HCT116 (cell line): ENCODE data around the gene ANGPTL4. TPM values are rescaled to one million over a fixed set of nuclear protein-coding genes. Genes with fewer than 3 reads are reported as not detected.
"Not testable (repeated sequence)": the region's sequence is repeated elsewhere in the genome, so short reads cannot be mapped to it uniquely, and the experiment has no call there.

Experiments used
- ATAC-seq: fragments of 200-7000 bp; cut with Tn5 transposase; 2 replicates; pipeline ENCODE4 v1.9.1; 2020; ENCODE audit warnings: mild to moderate bottlenecking, moderate library complexity
- BruUV-seq: library from RNA; stranded (reverse); fragments of 400-500 nt; replicated peaks from 2 replicates; lab custom pipeline; 2021; lab: Mats Ljungman, UMichigan
- CTCF ChIA-PET: fragments of 300-600 bp; sonication (Branson Sonifier 250); formaldehyde crosslinking; loops from one replicate; lab custom pipeline; 2021; ENCODE audit warnings: antibody characterized with exemption; lab: Charles Lee
- POLR2A ChIA-PET: fragments of 300-600, 350-600 bp; sonication (Branson Sonifier 250); formaldehyde crosslinking; loops from one replicate; lab custom pipeline; 2021; ENCODE audit warnings: antibody characterized with exemption; lab: Charles Lee
- RAD21 ChIA-PET, 2 experiments: fragments of 300-600 bp; sonication (Branson Sonifier 250); formaldehyde crosslinking; loops; one replicate each; lab custom pipeline; 2023; ENCODE audit warnings: low total read pairs in 2 of 2; ENCODE audit not compliant: uncharacterized antibody in 2 of 2, unreplicated experiment in 2 of 2, low non-redundant PET in 1 of 2; lab: Charles Lee
- DNase-seq: peaks from one replicate; pipeline ENCODE4 v3.0.0-alpha.2; 2010; ENCODE audit warnings: low read depth, low spot score
- H2AFZ ChIP-seq: fragments of 200-600 bp; shearing (Covaris generic), sonication (generic); 2 replicates; pipeline ENCODE4 v1.6.1; 2017; ENCODE audit warnings: low read depth, mixed run types, mixed read lengths, antibody characterized with exemption, low read length; ENCODE audit not compliant: poor library complexity, severe bottlenecking
- H3K27ac ChIP-seq: 2 replicates; pipeline ENCODE4 v1.5.1; 2012; ENCODE audit warnings: low read depth, low read length
- H3K27me3 ChIP-seq: fragments of 200-600 bp; sonication (generic); 2 replicates; pipeline ENCODE4 v1.6.1; 2016; ENCODE audit warnings: mixed run types, low read length, mixed read lengths; ENCODE audit not compliant: insufficient read depth
- H3K36me3 ChIP-seq, 2 experiments: fragments of 200-500 bp in 1 of 2; fragments of 200-600 bp in 1 of 2; sonication (Bioruptor generic) in 1 of 2; sonication (generic) in 1 of 2; 2 replicates each; pipeline versions ENCODE4 v1.5.1 to v1.6.1; 2014 to 2016; ENCODE audit warnings: low read length in 2 of 2, inconsistent platforms in 1 of 2, mixed read lengths in 1 of 2, mixed run types in 1 of 2; ENCODE audit not compliant: insufficient read depth in 2 of 2, control insufficient read depth in 1 of 2
- H3K4me1 ChIP-seq, 2 experiments: fragments of 200-600 bp in 1 of 2; sonication (generic) in 1 of 2; 2 replicates each; pipeline versions ENCODE4 v1.5.1 to v1.6.1; 2012 to 2017; ENCODE audit warnings: low read length in 2 of 2, inconsistent platforms in 1 of 2, mild to moderate bottlenecking in 1 of 2, mixed read lengths in 1 of 2, mixed run types in 1 of 2, moderate library complexity in 1 of 2; ENCODE audit not compliant: insufficient read depth in 2 of 2, control insufficient read depth in 1 of 2
- H3K4me2 ChIP-seq: fragments of 200-600 bp; sonication (generic); 2 replicates; pipeline ENCODE4 v1.6.1; 2017; ENCODE audit warnings: mixed run types, low read length, mixed read lengths
- H3K4me3 ChIP-seq, 2 experiments: fragments of 200-600 bp in 1 of 2; sonication (generic) in 1 of 2; replicated peaks in 1 of 2; 2 replicates each; pipeline ENCODE4 v1.5.1; 2011 to 2016; ENCODE audit warnings: low read length in 2 of 2, control low read depth in 1 of 2, low read depth in 1 of 2, mild to moderate bottlenecking in 1 of 2, mixed read lengths in 1 of 2, mixed run types in 1 of 2
- H3K79me2 ChIP-seq: fragments of 200-600 bp; sonication (generic); 2 replicates; pipeline ENCODE4 v1.6.1; 2017; ENCODE audit warnings: mild to moderate bottlenecking, mixed run types, low read length, moderate library complexity, mixed read lengths; ENCODE audit not compliant: insufficient read depth
- H3K9ac ChIP-seq: fragments of 200-600 bp; sonication (generic); 2 replicates; pipeline ENCODE4 v1.6.1; 2016; ENCODE audit warnings: low read length, mixed read lengths
- H3K9me2 ChIP-seq: fragments of 200-600 bp; sonication (generic), shearing (Covaris generic); 2 replicates; pipeline ENCODE4 v1.6.1; 2017; ENCODE audit warnings: mixed run types, mild to moderate bottlenecking, moderate library complexity; ENCODE audit not compliant: insufficient read depth
- H3K9me3 ChIP-seq, 2 experiments: fragments of 200-500 bp in 1 of 2; fragments of 200-600 bp in 1 of 2; sonication (Bioruptor generic) in 1 of 2; sonication (generic) in 1 of 2; 2 replicates each; pipeline ENCODE4 v1.6.1; 2014 to 2017; ENCODE audit warnings: low read length in 2 of 2, mixed read lengths in 2 of 2, inconsistent platforms in 1 of 2, low read depth in 1 of 2, mild to moderate bottlenecking in 1 of 2, mixed run types in 1 of 2, moderate library complexity in 1 of 2; ENCODE audit not compliant: control insufficient read depth in 1 of 2, insufficient read depth in 1 of 2
- H4K20me1 ChIP-seq: fragments of 200-600 bp; sonication (generic), shearing (Covaris generic); 2 replicates; pipeline ENCODE4 v1.6.1; 2017; ENCODE audit warnings: mixed run types, mild to moderate bottlenecking, moderate library complexity; ENCODE audit not compliant: insufficient read depth
- CBX3 ChIP-seq: IDR thresholded peaks from 2 replicates; pipeline ENCODE4 v1.6.1; 2012; ENCODE audit warnings: low read depth
- CEBPB ChIP-seq: IDR thresholded peaks from 2 replicates; pipeline ENCODE4 v1.6.1; 2012; ENCODE audit warnings: low read depth
- EGR1 ChIP-seq: IDR thresholded peaks from 2 replicates; pipeline ENCODE4 v1.6.1; 2012; ENCODE audit warnings: low read depth
- ELF1 ChIP-seq: IDR thresholded peaks from 2 replicates; pipeline ENCODE4 v1.6.1; 2012; ENCODE audit warnings: low read depth, borderline replicate concordance
- EZH2 ChIP-seq: fragments of 200-600 bp; sonication (generic); IDR thresholded peaks from 2 replicates; pipeline ENCODE4 v1.6.1; 2017; ENCODE audit warnings: antibody characterized with exemption, mixed run types
- JUND ChIP-seq: IDR thresholded peaks from 2 replicates; pipeline ENCODE4 v1.6.1; 2012
- POLR2AphosphoS5 ChIP-seq: IDR thresholded peaks from 2 replicates; pipeline ENCODE4 v1.6.1; 2011; ENCODE audit warnings: mild to moderate bottlenecking, low read depth, low read length, moderate library complexity
- RAD21 ChIP-seq: IDR thresholded peaks from 2 replicates; pipeline ENCODE4 v1.6.1; 2012; ENCODE audit warnings: low read depth, mild to moderate bottlenecking
- SIN3A ChIP-seq: IDR thresholded peaks from 2 replicates; pipeline ENCODE4 v1.6.1; 2012; ENCODE audit warnings: low read depth
- SP1 ChIP-seq: IDR thresholded peaks from 2 replicates; pipeline ENCODE4 v1.6.1; 2012; ENCODE audit warnings: low read depth
- SRF ChIP-seq: IDR thresholded peaks from 2 replicates; pipeline ENCODE4 v1.6.1; 2012; ENCODE audit warnings: low read depth
- ZFX ChIP-seq: fragments of 450-650 bp; IDR thresholded peaks from 2 replicates; pipeline ENCODE4 v1.6.1; 2017
- intact Hi-C: fragments of 100-400 bp; cut with micrococcal nuclease; formaldehyde crosslinking; loops from 2 replicates; pipeline ENCODE4 v1.10.0; 2022
- total RNA-seq: library from RNA; stranded (reverse); gene quantifications from one replicate; pipeline ENCODE4 v1.2.1, GENCODE V29; 2021; ENCODE audit not compliant: unreplicated experiment
- TF ChIP-seq, protein P1 (sequence below), 3 experiments: fragments of 200-600 bp in 1 of 3; sonication (generic) in 1 of 3; IDR thresholded peaks in 2 of 3; conservative IDR thresholded peaks in 1 of 3; 2 replicates each; pipeline ENCODE4 v1.5.1; 2012 to 2017; ENCODE audit warnings: low read depth in 2 of 3, low read length in 2 of 3, antibody characterized with exemption in 1 of 3, borderline replicate concordance in 1 of 3, control low read depth in 1 of 3, mild to moderate bottlenecking in 1 of 3, mixed read lengths in 1 of 3, mixed run types in 1 of 3, moderate library complexity in 1 of 3; ENCODE audit not compliant: insufficient read depth in 1 of 3
- TF ChIP-seq, protein P2 (sequence below): IDR thresholded peaks from 2 replicates; pipeline ENCODE4 v1.6.1; 2012

ANGPTL4 gene
- total RNA-seq, 1 experiment from 2014 or later: 54.8 TPM

DNA sequence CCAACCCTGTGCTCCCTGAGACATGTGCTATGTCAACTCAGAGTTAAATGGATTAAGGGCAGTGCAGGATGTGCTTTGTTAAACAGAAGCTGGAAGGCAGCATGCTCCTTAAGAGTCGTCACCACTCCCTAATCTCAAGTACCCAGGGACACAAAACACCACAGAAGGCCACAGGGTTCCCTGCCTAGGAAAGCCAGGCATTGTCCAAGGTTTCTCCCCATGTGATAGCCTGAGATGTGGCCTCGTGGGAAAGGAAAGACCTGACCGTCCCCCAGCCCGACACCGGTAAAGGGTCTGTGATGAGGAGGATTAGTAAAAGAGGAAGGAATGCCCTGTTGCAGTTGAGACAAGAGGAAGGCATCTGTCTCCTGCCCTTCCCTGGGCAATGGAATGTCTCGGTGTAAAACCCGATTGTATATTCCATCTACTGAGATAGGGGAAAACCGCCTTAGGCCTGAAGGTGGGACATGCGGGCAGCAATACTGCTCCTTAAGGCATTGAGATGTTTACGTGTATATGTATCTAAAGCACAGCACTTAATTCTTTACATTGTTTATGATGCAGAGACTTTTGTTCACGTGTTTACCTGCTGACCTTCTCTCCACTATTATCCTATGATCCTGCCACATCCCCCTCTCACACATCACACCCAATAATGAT, 48.8 kb upstream of the ANGPTL4 start:
- H3K4me3 ChIP-seq, H4K20me1 ChIP-seq, DNase-seq, CTCF ChIA-PET, intact Hi-C loops, H3K9ac ChIP-seq, H3K9me2 ChIP-seq, RAD21 ChIA-PET, BruUV-seq, ATAC-seq, H3K27ac ChIP-seq, H2AFZ ChIP-seq, H3K9me3 ChIP-seq, H3K27me3 ChIP-seq, H3K4me2 ChIP-seq: not testable (repeated sequence)
- peaks cover 19 to 40% of the 10 kb centered on the region in 2 experiments; a peak in 3 of 4 replicates for H3K36me3 ChIP-seq
- H3K79me2 ChIP-seq: peaks cover 29% of the 10 kb centered on the region
- POLR2A ChIA-PET: interaction anchor here (0.7 kb wide), 2 partner anchors 48 to 1560 kb away, joined by 3 to 4 read pairs; no protein-coding TSS in a partner anchor
- H3K4me1 ChIP-seq: peaks cover 4 to 13% of the 10 kb centered on the region in 2 experiments; a peak in 3 of 4 replicates

DNA sequence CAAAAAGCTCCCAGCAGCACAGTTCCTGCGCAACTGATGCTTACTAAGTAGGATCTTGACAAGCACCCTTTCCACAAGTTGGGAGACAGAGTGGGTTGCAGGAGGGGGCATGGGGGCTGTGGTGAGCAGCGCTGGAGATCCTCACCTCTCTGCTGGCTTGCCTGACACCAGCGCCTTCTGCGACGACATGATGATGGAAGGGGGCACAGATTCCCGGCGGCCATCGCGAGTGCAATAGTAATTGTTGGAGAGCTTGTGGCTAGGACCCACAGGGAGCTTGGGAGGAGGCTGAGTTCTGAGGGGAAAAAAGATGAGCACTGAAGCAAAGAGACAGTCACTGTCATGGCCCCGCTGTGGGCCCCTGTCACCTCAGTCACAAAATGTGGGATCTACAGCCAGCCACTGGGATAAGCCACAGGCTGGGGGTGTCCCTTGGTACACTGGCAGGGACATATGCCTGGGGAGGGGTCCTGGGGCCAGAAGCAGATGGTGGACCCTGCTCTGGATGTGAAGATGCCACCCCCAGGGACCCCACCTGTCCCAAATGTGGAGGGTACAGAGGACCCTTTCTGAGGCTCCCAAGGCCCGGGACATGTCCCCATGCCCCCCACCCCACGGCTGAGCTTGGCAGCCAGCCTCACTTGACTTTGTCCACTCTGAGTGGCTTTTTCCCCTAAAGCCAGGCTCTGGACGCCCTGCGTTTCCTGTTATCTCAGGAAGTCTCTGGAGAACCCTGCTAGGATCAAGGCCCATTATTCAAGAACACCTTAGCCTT, 47.4 kb upstream of the ANGPTL4 start:
- Histone ChIP-seq H4K20me1 (no peaks in the 10 kb centered on the region), H3K79me2 (peaks cover 44% of the 10 kb centered on the region), H3K9ac (no peak overlapping the region), H3K9me3 (no peaks in the 10 kb centered on the region), H3K27me3 (no peaks in the 10 kb centered on the region), H3K27ac (no peak overlapping the region), H2AFZ (no peak overlapping the region), H3K4me2 (no peak overlapping the region), H3K4me1 (peaks cover 4 to 15% of the 10 kb centered on the region in 2 experiments; a peak in 3 of 4 replicates), H3K9me2 (no peaks in the 10 kb centered on the region), H3K4me3 (no peak overlapping the region), H3K36me3 (peaks cover 14 to 33% of the 10 kb centered on the region in 2 experiments; a peak in 3 of 4 replicates)
- intact Hi-C loops: no loop called here
- ChIA-PET CTCF (no interaction called here), RAD21 (interaction anchor here in 1 of 2 experiments (1.1 kb wide), 1 partner anchor 19 kb away, joined by 3 read pairs; no protein-coding TSS in a partner anchor), POLR2A (no interaction called here)
- no TSS peak for BruUV-seq
- TF ChIP-seq, protein P1, sequence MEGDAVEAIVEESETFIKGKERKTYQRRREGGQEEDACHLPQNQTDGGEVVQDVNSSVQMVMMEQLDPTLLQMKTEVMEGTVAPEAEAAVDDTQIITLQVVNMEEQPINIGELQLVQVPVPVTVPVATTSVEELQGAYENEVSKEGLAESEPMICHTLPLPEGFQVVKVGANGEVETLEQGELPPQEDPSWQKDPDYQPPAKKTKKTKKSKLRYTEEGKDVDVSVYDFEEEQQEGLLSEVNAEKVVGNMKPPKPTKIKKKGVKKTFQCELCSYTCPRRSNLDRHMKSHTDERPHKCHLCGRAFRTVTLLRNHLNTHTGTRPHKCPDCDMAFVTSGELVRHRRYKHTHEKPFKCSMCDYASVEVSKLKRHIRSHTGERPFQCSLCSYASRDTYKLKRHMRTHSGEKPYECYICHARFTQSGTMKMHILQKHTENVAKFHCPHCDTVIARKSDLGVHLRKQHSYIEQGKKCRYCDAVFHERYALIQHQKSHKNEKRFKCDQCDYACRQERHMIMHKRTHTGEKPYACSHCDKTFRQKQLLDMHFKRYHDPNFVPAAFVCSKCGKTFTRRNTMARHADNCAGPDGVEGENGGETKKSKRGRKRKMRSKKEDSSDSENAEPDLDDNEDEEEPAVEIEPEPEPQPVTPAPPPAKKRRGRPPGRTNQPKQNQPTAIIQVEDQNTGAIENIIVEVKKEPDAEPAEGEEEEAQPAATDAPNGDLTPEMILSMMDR (IDR thresholded peaks at IDR 0.05 in 2 of 3, conservative IDR thresholded peaks at IDR 0.05 in 1 of 3; ENCODE audit: borderline replicate concordance in 1 of 3, insufficient read depth in 1 of 3, low read depth in 2 of 3, low read length in 2 of 3): no peak
- no peak for TF ChIP-seq CEBPB
- no peak for TF ChIP-seq ELF1
- TF ChIP-seq SP1: no peak
- no peak for TF ChIP-seq ZFX
- no peak for TF ChIP-seq SRF
- no peak for TF ChIP-seq RAD21
- no peak for TF ChIP-seq EGR1
- TF ChIP-seq EZH2: no peak
- TF ChIP-seq JUND: no peak
- TF ChIP-seq, protein P2, sequence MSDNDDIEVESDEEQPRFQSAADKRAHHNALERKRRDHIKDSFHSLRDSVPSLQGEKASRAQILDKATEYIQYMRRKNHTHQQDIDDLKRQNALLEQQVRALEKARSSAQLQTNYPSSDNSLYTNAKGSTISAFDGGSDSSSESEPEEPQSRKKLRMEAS: no peak
- TF ChIP-seq POLR2AphosphoS5: no peak
- no peak for TF ChIP-seq SIN3A
- no peak for TF ChIP-seq CBX3
- ATAC-seq (no peak), DNase-seq (no peak)
